Stromal cell of bone marrow (primary cell): Measurements from ENCODE around the gene TMEM185A.
A peak's percentile ranks its signal among the peaks of the same experiment; 100 is the strongest.
"Not testable (repeated sequence)": the region's sequence is repeated elsewhere in the genome, so short reads cannot be mapped to it uniquely, and the experiment has no call there.

ENCODE experiments used
- DNase-seq: peaks from one replicate; pipeline ENCODE4 v3.0.0-alpha.2; 2012; ENCODE audit warnings: low read depth

TMEM185A gene

DNA sequence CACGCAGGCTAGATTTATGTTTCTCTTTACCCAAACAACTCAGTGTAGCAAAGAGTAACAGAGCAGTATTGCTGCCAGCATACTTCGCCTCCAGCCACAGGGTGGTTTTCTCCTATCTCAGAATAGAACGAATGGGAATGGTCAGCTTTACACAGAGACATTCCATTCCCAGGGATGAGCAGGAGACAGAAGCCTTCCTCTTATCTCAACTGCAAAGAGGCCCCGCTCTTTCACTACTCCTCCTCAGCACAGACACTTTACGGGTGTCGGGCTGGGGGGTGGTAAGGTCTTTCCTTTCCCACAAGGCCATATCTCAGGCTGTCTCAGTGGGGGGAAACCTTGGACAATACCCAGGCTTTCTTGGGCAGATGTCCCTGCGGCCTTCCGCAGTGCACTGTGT lies 4.8 kb downstream of the TMEM185A start:
- not testable (repeated sequence) for DNase-seq

DNA sequence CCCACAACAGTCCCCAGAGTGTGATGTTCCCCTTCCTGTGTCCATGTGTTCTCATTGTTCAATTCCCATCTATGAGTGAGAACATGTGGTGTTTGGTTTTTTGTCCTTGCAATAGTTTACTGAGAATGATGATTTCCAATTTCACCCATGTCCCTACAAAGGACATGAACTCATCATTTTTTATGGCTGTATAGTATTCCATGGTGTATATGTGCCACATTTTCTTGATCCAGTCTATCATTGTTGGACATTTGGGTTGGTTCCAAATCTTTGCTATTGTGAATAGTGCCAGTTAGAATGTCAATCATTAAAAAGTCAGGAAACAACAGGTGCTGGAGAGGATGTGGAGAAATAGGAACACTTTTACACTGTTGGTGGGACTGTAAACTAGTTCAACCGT lies 11.9 kb downstream of the TMEM185A start:
- DNase-seq = not testable (repeated sequence)

DNA sequence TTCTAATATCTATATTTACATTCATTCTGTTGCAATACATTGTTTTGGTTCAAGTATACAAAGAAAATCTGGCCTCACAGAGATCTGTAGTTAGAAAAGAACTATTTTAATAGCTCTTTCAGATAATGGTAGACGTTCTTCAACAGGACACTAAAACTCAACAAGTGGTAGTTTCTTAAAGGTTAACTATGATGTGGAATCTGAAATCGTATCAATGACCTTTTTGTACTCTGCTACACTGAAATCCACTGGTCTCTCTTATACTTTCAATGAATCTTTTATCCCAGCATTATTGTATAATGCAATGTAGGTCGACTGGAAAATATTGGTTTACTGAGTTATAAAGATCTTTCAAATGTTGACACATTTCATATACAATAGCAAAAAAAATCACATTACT lies 12.7 kb downstream of the TMEM185A start:
- DNase-seq = no peak

DNA sequence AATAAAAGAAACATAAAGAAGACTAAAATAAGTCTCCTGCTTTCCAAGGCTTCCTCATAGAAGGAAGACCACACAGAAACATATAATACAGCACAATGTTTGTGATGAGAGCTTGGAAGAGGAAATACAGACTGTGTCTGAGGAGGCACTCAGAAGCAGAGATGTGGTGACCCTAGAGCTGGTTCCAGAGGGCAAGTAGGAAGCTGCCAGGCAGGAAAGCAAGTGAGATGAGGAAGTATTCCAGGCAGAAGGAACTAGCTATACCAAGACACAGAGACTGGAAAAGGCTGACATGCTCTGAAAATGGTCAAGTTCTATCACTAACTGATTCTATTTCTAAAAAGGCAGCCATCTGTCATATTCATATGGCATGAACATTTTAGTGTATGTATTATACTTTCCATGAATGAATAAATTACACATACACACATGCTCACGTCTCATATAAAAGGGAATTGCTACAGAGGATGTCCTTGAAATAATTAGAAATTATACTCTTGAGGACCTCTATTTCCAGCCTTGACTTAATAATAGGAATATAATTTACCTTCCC lies 19.9 kb downstream of the TMEM185A start:
- no peak for DNase-seq

DNA sequence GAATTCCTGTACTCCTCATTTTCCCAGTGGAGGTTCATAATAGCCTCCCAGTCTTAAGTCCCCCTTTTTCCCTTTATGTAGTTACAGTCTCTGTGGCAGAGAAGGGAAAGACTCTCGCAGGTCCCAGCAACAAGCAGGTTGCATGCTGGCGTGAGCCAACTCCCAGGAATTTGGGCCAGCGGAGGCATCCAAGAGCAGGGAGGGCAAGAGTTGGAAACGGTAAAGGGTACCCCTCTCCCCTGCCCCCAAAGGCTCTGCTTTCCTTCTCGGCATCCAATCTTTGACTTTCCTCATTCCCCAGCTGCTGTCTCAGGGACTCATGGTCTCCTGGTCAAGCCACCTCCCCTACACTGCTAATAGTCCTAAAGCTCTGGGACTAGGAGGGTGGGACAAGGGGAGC lies 21.1 kb downstream of the TMEM185A start:
- no peak for DNase-seq

DNA sequence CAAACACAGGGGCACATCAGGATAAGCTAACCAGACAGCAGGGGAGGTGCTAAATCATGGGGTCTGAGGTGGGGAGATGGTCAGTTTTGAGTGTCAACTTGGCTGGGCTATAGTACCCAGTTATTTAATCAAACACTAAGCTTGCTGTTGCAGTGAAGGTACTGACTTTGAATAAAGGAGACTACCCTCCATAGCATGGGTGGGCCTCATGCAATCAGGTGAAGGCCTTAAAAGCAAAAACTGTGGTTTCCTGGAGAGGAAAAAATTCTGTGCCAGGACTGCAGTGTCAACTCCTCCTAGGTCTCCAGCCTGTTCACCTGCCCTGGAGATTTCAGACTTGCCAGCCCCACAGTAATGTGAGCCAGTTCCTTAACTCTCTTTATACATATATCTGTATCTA lies 23.9 kb downstream of the TMEM185A start:
- DNase-seq = no peak

DNA sequence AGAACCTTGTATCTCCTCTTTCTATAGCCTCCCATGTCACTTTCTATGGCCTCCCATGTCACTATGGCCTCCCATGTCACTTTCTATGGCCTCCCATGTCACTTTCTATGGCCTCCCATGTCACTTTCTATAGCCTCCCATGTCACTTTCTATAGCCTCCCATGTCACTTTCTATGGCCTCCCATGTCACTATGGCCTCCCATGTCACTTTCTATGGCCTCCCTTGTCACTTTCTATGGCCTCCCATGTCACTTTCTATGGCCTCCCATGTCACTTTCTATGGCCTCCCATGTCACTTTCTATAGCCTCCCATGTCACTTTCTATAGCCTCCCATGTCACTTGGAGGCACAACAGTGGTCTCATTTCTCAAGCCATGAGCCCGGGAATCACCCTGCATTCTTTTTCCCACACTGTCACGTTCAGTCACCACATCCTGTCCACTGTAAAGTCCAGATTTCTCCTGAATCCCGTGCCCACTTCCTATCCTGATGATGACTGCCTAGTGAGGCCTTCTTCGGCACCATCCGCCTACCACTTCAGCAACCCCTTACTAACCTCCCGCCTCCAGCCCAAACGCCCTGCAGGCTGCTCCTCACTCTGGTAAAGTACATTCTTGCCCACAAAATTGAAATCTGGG lies 26.2 kb downstream of the TMEM185A start:
- not testable (repeated sequence) for DNase-seq

DNA sequence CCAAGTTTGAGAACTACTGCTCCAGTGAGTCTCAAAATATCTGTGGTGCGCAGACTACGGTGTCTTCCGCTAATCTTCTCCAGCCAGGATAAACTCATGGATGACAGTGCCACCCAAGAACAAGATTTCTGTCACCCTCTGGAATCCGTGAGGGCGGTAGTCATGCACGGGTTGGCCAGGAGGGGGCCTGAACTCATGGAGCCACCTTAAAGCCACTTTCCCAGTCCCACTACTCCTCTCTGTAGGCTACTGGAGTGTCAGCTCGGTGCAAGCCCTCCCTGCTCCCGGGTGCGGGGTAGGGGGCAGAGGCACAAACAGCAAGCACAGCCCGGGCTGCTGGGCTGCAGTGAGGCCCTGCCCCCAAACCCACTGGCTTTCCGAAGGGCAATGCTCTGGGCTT lies 33.0 kb downstream of the TMEM185A start:
- DNase-seq = not testable (repeated sequence)

DNA sequence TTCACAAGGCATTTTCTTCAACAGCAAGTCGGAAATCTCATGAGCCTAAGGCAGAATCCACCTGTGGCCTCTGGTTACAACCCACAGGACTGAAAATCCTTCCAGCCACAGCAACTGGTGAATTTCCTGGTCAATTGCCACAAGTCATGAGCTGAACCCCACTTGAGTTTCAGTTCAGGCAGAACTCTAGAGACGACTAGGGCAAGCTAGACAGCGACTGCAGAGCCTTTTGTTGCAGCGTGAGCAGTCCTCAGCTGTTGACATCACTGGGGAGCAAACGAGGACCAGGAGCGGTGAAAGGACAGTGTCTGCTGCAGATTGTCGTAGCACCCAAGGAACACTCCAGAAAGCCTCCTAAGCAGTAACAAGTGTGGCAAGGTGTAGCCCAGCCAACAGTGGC lies 35.6 kb downstream of the TMEM185A start:
- DNase-seq = not testable (repeated sequence)

DNA sequence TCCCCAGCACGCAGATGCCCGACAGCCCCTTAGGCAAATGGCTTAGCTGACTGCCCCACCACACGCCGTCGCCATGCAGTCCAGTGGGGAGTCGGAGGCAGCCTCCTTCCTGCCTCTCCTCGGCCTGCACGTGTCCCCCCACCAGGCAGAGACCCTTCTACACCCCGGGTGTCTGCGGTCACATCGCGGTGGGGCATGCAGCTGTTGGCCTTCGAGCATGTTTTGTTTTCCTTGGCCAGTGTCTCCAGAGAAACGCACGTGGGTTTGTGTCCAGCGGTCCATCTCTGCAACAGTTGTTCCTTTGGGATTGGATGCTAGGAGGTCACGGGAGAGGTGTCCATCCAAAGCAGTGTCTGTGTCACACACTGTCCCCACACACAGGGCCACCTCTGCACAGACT lies 36.4 kb downstream of the TMEM185A start, which contains the start of gene HSFX2:
Gene HSFX2, minus strand, starts transcription at position 101 of the 400 bp plus-strand sequence. CDS start 614 bp downstream, outside the sequence.
- not testable (repeated sequence) for DNase-seq

DNA sequence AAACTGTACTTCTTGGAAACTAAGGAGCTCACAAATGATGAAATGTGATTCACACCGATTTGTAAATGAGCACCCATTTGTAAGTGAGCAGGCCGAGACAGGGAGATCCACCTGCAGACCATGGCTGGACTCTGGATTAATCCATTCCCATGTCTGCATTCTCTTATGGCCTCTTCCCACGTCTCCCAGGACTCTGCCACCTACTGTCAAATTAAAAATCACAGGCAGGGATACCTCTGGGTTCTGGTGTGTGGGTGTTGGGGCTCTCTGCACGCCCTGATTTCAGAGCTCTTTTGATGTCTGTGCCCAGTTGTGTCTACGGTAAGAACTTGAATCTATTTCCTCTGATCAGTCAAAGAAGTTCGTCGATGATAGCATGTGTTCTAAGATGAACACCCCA lies 40.6 kb downstream of the TMEM185A start:
- DNase-seq = not testable (repeated sequence)

DNA sequence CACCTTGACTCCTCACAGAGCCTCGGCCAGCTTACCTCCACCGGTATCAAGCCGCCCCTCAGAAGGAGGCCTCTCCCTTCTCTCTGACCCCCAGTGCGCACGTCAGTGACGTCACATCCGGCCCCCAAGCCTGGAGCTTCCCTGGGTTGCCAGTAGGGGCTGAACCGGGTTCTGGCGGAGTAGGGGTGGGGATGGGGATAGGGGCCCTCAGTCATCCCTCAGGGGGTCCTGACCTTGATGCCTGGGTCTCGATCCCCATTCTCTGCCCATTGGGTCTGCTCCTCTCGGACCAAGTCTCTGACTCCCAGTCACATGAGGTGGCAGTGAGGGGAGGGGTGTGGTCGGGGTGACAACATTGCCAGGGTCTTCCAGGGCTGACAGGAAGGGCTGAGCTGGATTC lies 44.2 kb downstream of the TMEM185A start, which contains the start of gene MAGEA9B:
Gene MAGEA9B, minus strand, starts transcription at position 101 of the 400 bp plus-strand sequence. CDS start 4,280 bp downstream, outside the sequence.
- not testable (repeated sequence) for DNase-seq

DNA sequence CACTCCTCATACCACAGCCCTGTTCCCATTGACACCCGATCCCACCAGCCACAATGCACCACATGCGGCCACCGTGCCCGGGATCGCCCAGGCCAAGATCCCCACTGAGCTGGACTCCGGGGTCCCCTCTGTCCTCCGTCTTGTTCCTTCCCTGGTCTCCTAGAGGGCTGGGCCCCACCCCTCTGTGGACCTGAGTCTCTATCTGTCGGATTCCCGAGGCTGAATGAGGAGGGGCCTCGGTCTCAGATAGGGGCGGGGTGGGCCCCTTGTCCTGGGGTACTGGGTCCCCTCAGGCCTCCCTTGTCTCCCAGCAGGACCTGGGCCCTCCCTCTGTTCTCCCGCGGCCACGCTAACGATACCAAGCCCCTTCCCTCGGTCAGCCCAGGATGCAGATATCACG lies 46.0 kb downstream of the TMEM185A start:
- DNase-seq = not testable (repeated sequence)

DNA sequence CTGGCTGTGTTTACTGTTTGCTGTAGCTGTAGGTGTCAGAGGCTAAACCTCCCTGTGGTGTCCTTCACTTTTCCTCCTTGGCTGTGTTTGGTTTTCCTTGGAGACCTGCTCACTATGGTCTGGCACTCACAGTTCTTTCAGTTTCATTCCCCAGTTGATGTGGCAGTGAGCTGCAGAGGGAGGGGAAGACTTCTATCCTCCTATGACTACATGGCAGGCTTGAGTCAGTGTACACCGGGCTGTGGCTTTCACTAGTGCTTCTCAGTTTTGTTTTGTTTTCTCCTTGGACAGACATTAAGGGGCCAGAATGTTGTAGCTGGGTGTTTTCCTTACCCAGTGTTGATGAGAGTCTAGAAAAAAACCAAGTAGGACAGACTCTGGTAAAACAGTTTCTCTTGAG lies 58.1 kb downstream of the TMEM185A start:
- DNase-seq = not testable (repeated sequence)

DNA sequence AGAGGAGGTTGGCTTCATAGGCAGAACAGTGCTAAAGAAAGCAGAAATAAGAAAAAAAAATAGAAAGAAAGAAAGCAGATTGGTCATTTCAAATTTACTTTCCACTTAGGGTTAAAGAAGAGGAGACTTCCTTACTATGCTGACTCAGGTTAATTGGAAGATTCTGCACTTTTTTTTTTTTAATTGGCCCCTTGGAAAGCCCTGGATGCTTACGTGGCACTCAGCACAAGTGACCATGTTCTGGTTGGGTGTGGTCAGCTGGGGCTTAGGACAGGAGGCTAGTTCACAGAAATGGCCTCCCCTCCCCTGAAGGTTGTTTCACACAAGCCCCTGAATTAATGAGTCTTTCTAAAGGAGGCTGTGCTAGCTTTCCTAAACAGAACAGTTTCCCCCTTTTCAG lies 58.8 kb downstream of the TMEM185A start:
- DNase-seq = no peak

DNA sequence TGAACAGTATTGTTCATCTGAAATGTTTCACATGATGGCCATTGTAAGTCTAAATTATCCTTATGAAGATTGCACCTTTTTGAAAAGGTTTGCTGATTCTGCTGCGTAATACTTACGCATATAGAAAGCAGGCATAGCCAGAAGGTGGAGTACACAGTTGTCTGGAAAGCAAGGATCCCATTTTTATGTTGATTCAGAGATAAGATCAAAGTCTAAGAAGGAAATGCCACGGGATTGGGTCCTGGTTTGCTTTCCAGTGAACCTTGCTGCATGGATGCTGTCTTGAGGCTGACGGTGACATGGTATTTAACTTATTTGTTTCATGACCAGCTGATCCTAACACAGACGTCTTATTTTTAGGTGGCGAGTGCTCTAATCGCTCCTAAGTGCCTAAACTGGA lies 59.8 kb downstream of the TMEM185A start:
- no peak for DNase-seq

DNA sequence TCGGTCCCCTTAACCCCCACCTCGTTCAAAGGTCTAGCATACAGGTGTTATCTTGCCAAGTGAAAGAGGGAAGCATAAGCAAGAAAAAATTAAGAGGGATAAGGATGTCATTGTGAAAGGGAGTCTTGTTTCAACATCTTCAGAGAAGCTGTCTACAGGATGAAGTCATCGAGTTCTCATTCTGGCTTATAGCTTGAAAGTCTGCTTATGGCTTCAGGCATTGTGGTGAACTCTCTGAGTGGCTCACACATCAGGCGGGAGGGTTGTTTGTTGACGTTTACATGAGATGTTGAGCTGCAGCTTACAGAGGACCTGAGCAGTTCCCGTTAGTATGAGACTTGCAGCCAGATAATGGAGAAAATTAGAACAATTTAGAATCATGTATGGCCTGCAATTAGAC lies 60.9 kb downstream of the TMEM185A start:
- peak; percentile 11 for DNase-seq

DNA sequence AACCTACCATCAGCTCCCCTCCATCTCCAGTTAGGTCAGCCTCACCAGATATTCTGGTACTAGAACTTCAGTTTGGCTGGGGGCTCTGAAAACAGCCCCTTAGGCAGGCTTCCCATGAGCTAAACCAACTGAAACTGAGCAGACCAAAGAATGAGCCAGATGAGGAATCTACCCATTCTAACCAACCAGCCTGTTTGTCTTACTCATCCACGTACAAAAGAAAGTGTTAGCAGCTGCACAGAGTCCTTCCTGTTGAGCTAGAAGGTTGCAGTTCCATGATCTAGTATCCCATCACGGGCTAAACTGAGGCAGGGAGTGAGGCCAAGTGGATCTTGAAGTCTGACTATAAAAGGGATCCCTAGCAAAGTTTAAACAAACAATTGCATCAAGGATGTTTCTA lies 61.8 kb downstream of the TMEM185A start:
- DNase-seq = no peak

DNA sequence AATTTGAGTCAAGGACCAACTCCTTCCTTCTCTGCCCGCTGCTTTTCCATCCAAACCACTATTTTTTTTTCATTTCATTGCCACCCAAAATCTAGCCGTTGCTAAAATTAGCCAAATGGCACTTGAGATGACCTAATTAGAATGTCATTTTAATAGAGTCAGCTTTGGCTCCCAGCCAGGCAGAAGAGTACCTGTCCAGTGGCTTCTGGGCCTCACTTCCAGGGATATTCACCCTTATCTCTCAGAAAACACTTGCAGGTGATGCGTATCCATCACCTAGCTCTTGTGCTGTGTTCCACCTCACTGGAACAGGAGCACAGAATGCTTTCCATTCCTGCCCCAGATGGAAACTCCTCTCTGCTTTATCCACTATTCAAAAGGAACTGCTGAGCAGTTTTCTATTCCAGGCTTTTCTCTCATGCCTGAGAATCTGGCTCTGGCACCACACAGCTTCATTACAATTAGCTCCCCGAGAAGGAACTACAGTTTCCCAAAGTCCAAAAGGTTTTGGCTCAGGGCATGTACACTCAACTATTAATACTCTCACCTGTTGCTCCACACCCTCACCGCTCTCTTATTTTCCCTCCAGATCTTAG lies 62.8 kb downstream of the TMEM185A start:
- no peak for DNase-seq

DNA sequence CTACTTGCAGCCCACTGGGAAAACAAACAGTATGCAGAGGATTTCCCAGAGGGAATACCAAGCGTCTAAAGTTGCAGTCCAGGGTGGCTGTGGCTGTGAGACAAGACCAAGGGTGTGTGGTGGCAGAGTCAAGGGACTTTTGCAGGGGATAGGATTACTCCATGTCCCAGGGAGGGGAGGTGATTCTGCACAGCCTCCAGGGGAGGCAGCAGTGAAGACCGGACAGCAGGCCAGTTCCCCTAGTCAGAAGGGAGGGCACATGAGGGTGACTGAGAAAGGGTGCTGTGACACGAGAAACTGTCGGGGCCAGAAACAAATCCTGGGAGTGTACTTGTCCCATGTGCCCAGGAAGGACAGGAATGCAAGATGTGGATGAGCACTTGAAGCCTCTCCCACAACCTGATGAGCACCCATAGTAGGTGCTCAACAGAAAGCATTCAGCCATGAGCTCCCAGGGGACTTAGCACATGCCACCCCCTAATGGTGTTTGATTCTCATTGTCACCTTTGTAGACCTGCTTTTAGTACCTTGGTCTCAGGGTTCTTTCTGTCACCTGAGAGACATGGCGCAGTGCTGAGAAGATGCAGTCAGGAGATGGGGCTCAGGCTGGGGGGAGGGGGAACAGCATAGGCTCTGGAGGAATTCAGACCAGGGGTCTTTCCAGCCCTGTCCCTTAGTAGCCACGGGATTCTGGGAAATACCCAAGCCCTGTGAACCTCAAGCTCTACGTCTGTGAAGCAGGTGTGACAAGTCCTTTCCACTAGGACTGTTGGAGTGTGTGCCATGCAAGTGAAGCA lies 63.8 kb downstream of the TMEM185A start:
- DNase-seq = no peak

DNA sequence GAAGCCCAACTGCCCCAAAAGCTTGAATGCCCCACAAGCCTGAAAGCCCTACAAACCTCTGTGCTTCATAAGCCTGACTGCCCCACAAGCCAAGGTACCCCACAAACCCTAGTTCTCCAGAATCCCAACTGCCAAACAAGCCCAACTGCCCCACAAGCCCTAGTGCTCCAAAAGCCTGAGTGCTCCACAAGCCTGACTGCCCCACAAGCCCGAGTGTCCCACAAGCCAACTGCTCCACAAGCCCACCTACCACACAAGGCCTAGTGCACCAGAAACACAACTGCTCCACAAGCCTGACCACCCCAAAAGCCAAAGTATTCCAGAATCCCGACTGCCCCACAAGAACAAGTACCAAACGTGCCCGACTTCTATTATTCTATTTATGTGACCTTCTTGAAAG lies 68.2 kb downstream of the TMEM185A start:
- DNase-seq = no peak

DNA sequence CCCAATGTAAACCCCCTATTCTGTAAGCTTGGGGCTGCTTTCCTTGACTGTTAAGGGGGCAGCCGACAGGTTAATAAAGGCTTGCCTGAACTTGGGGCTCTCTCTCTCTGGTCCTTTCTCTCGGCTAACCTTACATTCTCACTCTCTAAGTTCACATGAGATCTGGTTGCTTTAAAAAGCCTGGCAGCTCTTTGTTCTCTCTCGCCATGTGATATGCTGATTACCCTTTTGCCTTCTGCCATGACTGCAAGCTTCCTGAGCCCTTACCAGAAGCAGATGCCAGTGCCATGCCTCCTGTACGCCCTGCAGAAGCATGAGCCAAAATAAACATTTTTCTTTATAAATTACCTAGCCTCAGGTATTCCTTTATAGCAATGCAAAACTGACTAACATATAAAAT lies 76.3 kb downstream of the TMEM185A start:
- not testable (repeated sequence) for DNase-seq

DNA sequence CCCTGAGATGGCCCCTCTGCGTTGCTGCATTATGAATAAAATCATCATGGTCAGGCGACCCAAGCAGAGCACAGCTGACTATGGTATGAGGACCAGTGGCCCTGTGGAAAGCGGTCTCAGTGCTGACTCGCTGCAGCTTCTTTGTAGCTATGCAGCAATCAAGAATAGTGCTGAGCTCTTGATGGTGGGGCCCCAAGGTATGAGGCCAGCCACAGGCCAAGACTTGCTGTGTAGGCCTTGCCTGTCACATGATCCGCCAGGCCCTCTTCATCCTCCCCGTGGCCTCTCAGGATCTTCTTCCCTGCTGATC lies 79.7 kb downstream of the TMEM185A start:
- DNase-seq = not testable (repeated sequence)
